Measurements from ENCODE around the gene RBM5. TPM values are rescaled to one million over a fixed set of nuclear protein-coding genes. Genes with fewer than 3 reads are reported as not detected.

Gene RBM5
- total RNA-seq, 1 donor: 150 TPM

GRCh38 chr3:50139718-50140423, 51.2 kb downstream of the RBM5 start:
- Histone ChIP-seq H3K27me3 (ENCODE audit: insufficient read depth, low read length) (no peaks in the 10 kb centered on the region), H3K36me3 (ENCODE audit: insufficient read depth, low read length) (no peaks in the 10 kb centered on the region), H3K9me3 (ENCODE audit: low read depth, low read length) (no peaks in the 10 kb centered on the region), H3K27ac (ENCODE audit: low read depth, low read length) (no peak overlapping the region), H4K20me1 (ENCODE audit: insufficient read depth, low read length) (no peaks in the 10 kb centered on the region), H3K79me2 (ENCODE audit: insufficient read depth, low read length) (no peaks in the 10 kb centered on the region), H3K4me2 (ENCODE audit: insufficient read depth, low read length) (no peak overlapping the region), H3K4me3 (ENCODE audit: insufficient read depth, low read length) (no peak overlapping the region), H3K4me1 (ENCODE audit: insufficient read depth, low read length) (peaks cover 5% of the 10 kb centered on the region), H2AFZ (ENCODE audit: low read length) (no peak overlapping the region)
- TF ChIP-seq CTCF (IDR thresholded peaks at IDR 0.05; ENCODE audit: extremely low read depth, low read depth, low read length): no peak
- peak; percentile 71 for DNase-seq (ENCODE audit: insufficient read length, low spot score, missing footprints)

GRCh38 chr3:50140990-50141389, 52.3 kb downstream of the RBM5 start:
- Histone ChIP-seq H3K4me3 (ENCODE audit: insufficient read depth, low read length) (no peak overlapping the region), H3K27ac (ENCODE audit: low read depth, low read length) (no peak overlapping the region), H3K9me3 (ENCODE audit: low read depth, low read length) (no peaks in the 10 kb centered on the region), H3K27me3 (ENCODE audit: insufficient read depth, low read length) (no peaks in the 10 kb centered on the region), H4K20me1 (ENCODE audit: insufficient read depth, low read length) (no peaks in the 10 kb centered on the region), H3K4me1 (ENCODE audit: insufficient read depth, low read length) (peaks cover 5% of the 10 kb centered on the region), H2AFZ (ENCODE audit: low read length) (no peak overlapping the region), H3K36me3 (ENCODE audit: insufficient read depth, low read length) (no peaks in the 10 kb centered on the region), H3K4me2 (ENCODE audit: insufficient read depth, low read length) (no peak overlapping the region), H3K79me2 (ENCODE audit: insufficient read depth, low read length) (no peaks in the 10 kb centered on the region)
- TF ChIP-seq CTCF (IDR thresholded peaks at IDR 0.05; ENCODE audit: extremely low read depth, low read depth, low read length): no peak
- DNase-seq (ENCODE audit: insufficient read length, low spot score, missing footprints): no peak

GRCh38 chr3:50146316-50146901, 57.7 kb downstream of the RBM5 start:
- H3K27ac ChIP-seq (ENCODE audit: low read depth, low read length): no peak overlapping the region
- no peak for TF ChIP-seq CTCF (IDR thresholded peaks at IDR 0.05; ENCODE audit: extremely low read depth, low read depth, low read length)
- DNase-seq (ENCODE audit: insufficient read length, low spot score, missing footprints): no peak

GRCh38 chr3:50147016-50147415, 58.3 kb downstream of the RBM5 start:
- Histone ChIP-seq H3K27ac (ENCODE audit: low read depth, low read length) (no peak overlapping the region), H3K9me3 (ENCODE audit: low read depth, low read length) (no peaks in the 10 kb centered on the region), H3K79me2 (ENCODE audit: insufficient read depth, low read length) (no peaks in the 10 kb centered on the region), H3K27me3 (ENCODE audit: insufficient read depth, low read length) (no peaks in the 10 kb centered on the region), H2AFZ (ENCODE audit: low read length) (no peak overlapping the region), H3K36me3 (ENCODE audit: insufficient read depth, low read length) (no peaks in the 10 kb centered on the region), H3K4me3 (ENCODE audit: insufficient read depth, low read length) (no peak overlapping the region), H3K4me2 (ENCODE audit: insufficient read depth, low read length) (no peak overlapping the region), H4K20me1 (ENCODE audit: insufficient read depth, low read length) (no peaks in the 10 kb centered on the region), H3K4me1 (ENCODE audit: insufficient read depth, low read length) (no peaks in the 10 kb centered on the region)
- no peak for DNase-seq (ENCODE audit: insufficient read length, low spot score, missing footprints)
- TF ChIP-seq CTCF (IDR thresholded peaks at IDR 0.05; ENCODE audit: extremely low read depth, low read depth, low read length): no peak

More at GRCh38 chr3:50146316-50146901, 57.7 kb downstream of the RBM5 start:
- no peaks in the 10 kb centered on the region for H3K9me3 ChIP-seq (ENCODE audit: low read depth, low read length)
- no peaks in the 10 kb centered on the region for H3K4me1 ChIP-seq (ENCODE audit: insufficient read depth, low read length)
- H3K27me3 ChIP-seq (ENCODE audit: insufficient read depth, low read length): no peaks in the 10 kb centered on the region
- no peaks in the 10 kb centered on the region for H4K20me1 ChIP-seq (ENCODE audit: insufficient read depth, low read length)
- H3K4me2 ChIP-seq (ENCODE audit: insufficient read depth, low read length): no peak overlapping the region
- no peaks in the 10 kb centered on the region for H3K79me2 ChIP-seq (ENCODE audit: insufficient read depth, low read length)
- no peak overlapping the region for H2AFZ ChIP-seq (ENCODE audit: low read length)
- no peaks in the 10 kb centered on the region for H3K36me3 ChIP-seq (ENCODE audit: insufficient read depth, low read length)
- H3K4me3 ChIP-seq (ENCODE audit: insufficient read depth, low read length): no peak overlapping the region
